Measurements from ENCODE around the gene RAB40C.

Gene RAB40C

DNA sequence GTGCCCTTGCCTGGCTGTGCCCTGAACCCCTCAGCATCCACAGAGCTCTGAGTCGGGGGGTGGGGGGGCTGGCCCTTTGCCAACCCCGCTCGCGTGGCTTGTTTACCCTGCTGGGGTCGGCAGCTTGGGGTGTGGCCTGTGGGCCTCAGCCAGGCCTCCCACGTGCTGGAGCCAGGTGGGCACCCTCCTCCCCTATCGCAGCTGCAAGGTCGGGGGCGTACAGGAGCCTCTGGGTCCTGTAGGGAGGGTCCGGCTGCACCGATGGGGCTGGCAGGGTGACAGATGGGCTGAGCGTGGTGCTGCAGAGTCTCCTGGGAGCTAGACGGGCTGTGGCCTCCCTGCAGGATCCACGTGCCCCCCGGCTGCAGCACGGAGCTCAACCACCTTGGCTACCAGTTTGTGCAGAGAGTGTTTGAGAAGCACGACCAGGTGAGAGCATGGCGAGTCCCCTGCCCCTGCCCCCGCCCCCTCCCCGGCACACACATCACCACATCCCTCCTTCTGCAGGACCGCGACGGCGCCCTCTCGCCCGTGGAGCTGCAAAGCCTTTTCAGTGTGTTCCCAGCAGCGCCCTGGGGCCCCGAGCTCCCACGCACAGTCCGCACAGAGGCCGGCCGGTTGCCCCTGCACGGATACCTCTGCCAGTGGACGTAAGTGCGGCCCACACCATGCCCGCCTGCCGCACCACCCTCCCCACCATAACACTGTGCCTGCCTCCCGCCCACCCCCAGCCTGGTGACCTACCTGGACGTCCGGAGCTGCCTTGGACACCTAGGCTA lies 81.7 kb downstream of the RAB40C start:
- DNase-seq: no peak

DNA sequence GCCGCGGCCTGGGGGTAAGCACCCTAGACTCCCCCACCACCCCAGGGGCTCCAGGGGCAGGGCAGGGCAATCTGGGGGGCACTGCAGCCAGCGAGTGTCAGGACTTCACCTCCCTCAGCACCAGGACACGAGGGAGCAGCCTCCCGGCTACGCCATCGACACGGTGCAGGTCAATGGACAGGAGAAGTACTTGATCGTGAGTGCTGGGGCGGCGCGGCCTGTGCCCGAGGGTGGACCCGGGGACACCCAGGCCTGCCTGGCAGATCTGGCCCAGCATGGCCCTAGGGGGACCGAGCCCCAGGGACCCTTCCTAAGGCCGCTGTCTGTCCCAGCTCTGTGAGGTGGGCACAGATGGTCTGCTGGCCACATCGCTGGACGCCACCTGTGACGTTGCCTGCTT lies 82.5 kb downstream of the RAB40C start:
- DNase-seq: no peak

DNA sequence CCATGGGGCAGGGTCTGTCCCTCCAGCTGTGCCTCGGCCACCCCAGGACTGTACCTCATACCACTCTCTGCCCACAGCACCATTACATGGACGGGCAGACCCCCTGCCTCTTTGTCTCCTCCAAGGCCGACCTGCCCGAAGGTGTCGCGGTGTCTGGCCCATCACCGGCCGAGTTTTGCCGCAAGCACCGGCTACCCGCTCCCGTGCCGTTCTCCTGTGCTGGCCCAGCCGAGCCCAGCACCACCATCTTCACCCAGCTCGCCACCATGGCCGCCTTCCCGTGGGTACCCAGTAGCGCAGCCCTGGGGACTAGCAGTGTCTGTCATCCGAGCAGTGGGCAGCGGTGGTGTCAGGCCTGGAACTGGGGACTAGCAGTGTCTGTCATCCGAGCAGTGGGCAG lies 83.0 kb downstream of the RAB40C start:
- no peak for DNase-seq

DNA sequence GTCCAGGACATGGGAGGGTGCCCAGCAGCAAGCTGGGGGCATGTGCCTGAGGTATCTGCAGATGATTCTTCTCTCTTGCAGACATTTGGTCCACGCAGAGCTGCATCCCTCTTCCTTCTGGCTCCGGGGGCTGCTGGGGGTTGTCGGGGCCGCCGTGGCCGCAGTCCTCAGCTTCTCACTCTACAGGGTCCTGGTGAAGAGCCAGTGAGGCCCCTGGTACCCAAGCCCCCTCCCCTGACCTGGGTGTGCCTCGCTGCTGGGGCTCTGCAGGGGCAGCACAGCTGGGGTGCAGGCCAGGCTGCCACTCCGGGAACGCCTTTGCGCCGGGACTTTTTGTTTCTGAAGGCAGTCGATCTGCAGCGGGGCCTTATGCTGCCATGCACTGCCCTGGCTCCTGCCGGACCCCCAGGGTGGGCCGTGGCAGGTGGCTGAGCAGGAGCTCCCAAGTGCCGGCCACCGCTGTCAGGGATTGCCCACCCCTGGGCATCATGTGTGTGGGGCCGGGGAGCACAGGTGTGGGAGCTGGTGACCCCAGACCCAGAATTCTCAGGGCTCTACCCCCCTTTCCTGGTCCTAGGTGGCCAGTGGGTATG lies 83.6 kb downstream of the RAB40C start:
- DNase-seq: no peak

DNA sequence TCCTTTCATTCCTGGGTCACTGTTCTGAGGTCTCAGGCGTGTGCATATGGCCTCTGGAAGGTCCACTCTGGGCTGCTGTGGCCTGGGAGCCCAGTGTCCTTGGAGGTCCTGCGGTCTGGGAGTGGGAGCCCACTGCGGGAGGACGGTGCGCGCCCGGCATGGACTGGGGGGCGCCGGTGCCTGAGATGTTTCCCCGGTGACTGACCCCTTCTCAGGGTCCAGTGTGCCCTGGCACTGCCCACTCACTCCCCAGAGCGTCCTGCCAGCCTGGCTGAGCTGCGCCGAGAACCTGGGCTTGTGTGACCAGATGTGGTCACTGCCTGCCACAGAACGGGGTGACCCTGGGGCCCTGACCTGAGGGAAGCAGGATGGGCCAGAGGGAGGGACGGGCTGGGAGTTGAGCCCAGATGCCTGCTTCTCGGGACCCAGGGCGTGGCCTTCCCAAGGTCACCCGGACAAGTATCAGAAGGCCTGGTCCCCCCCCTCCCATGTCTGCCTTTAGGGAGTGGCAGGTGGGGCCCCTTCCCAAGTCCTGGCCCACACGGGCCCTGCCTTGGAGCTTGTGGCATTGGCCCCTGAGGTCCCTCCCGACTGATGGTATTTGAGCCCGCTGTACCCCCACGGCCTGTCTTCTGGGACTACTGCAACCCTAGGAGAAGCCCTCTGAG lies 84.5 kb downstream of the RAB40C start:
- no peak for DNase-seq

DNA sequence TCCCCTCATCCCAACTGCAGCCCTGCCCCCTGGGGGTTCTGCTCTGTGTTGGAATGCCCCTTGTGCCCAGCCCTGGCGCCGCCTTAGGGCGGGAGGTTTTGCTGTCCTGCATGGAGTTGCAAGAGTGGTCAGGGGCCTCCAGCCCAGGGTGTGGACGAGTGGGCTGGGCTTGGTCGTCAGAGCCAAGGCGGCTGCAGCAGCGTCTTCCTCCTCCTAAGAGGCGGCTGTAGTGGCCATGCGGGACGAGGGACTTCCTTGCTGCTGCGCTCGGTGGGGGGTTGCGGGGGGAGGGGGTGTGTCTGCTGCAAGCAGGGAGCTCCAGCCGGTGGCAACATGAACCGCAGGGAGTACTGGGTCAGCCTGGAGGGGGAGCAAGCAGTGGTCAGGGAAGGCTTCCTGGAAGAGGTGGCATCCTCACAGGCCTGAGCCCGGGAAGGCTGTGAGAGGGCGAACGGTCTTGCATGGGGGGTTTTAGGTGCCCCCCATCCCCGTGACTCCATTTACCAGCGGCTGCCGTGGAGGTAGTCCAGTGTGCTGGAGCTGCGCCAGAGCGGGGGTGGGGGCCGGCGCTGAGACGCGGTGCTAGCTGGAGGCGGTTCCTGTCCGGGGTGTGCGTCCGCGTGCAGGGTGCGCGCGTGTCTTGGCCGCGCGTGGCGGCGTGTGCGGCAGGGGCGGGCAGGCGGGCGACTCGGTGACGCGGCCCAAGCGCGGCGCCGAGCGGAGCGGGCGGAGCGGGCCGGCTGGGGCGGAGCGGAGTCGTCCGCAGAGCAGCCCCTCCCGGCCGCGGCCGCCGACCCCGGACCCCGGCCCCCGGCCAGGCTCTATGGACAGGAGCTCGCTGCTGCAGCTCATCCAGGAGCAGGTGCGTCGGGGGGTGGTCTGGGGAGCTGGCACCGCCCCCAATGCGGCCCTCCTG lies 85.4 kb downstream of the RAB40C start, which contains the start of gene RHBDL1:
Gene RHBDL1, plus strand, starts transcription at position 704 of the 916 bp plus-strand sequence. Its CDS starts 120 bp downstream, at position 824.
- no peak for DNase-seq

DNA sequence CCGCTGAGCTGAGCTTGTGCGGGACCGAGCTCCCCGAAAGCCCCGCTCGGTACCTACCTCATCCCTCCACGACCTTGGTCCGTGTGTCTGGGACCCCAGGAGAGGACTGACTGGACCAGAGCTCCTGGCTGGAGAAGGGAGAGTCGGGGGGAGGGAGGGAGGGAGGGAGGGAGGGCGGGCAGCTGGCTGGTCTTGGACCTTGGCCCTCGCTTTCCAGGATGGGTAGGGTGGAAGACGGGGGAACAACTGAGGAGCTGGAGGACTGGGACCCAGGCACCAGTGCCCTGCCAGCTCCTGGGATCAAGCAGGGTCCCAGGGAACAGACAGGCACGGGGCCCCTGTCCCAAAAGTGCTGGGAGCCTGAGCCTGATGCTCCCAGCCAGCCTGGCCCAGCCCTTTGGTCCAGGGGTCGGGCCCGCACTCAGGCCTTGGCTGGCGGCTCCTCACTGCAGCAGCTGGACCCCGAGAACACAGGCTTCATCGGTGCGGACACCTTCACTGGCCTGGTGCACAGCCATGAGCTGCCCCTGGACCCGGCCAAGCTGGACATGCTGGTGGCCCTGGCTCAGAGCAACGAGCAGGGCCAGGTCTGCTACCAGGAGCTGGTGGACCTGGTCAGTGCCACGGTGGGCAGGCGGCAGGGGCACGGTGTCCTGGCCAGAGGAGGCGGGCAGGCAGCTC lies 86.2 kb downstream of the RAB40C start:
- no peak for DNase-seq

DNA sequence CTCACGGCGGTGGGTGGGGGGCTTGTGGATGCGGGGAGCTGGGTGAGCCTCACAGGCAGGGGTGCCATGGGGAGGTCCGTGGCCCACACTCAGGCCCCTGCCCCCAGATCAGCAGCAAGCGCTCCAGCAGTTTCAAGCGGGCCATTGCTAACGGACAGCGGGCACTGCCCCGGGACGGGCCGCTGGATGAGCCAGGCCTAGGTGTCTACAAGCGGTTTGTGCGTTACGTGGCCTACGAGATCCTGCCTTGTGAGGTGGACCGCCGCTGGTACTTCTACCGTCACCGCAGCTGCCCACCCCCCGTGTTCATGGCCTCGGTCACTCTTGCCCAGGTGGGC lies 86.7 kb downstream of the RAB40C start:
- DNase-seq: no peak

DNA sequence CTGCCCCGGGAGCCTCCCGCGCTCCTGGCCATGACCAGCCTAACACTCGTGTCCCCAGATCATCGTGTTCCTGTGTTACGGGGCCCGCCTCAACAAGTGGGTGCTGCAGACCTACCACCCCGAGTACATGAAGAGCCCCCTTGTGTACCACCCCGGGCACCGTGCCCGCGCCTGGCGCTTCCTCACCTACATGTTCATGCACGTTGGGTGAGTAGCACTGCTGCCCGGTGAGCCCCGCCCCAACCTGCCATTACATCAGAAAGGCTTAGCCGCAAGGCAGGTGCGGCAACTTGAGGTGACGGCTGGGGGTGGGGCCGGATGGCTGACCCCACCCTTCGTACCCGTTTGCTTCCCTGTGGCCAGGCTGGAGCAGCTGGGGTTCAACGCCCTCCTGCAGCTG lies 87.0 kb downstream of the RAB40C start:
- DNase-seq: no peak

DNA sequence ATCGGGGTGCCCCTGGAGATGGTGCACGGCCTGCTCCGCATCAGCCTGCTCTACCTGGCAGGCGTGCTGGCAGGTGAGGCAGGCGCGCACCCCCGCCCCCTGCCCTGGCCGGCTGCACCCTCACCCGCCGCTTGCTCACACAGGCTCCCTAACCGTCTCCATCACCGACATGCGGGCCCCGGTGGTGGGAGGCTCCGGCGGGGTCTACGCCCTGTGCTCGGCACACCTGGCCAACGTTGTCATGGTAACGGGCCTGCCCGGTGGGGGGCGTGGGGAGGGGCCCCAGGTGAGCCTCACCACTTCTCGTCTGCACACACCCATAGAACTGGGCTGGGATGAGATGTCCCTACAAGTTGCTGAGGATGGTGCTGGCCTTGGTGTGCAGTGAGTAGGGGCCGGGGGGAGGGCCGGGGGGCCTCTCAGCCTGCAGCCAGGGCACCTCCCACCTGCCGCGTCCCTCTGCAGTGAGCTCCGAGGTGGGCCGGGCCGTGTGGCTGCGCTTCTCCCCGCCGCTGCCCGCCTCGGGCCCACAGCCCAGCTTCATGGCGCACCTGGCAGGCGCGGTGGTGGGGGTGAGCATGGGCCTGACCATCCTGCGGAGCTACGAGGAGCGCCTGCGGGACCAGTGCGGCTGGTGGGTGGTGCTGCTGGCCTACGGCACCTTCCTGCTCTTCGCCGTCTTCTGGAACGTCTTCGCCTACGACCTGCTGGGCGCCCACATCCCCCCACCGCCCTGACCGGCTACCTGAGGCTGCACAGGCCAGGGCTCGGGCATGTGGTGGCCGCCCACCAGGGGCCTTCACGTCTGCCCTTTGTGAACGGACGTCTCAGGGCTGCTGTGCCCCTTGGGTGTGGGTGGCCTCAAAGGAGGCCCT lies 87.7 kb downstream of the RAB40C start:
- no peak for DNase-seq

DNA sequence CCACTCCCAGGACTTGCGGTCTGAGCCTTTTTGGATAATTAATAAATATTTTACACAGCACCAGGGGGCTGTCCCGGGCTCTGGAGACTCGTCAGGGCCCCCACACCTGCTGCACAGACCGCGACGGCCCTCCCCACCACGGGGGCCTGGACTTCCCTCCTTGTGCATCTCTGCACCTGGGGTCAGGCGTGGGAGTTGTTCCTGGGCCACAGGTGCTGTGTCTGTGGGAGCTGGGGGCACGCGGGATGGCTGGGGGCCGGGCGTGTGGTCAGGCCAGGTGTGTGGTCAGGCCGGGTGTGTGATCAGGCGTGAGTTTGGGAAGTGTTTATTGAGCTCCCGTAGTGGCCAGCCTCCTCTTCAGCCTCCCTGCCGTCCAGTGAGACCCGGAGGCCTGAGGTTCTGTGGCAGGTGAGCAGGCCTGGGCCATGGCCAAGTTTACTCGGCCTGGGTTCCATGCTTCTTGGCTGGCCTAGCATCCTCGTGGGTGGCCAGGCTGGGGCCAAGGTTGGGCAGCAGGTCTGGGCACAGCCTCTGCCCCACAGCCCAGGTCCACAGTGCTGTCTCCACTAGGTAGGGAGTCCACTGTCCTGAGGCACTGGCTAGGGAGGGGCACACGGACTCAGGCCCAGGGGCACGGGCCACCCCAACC lies 88.5 kb downstream of the RAB40C start:
- no peak for DNase-seq
